GM12891 (cell line): ENCODE measurements around the gene LARP4B.

Experiments used
- DNase-seq: peaks from one replicate; pipeline ENCODE4 v3.0.0; 2011; ENCODE audit warnings: low spot score; ENCODE audit not compliant: insufficient read length
- FAIRE-seq: peaks from 2 replicates; lab custom pipeline; 2011; peaks lifted over from hg19 to GRCh38; lab: Jason Lieb, UNC
- PAX5 ChIP-seq: IDR thresholded peaks from 2 replicates; pipeline ENCODE4 v1.6.1; 2011; ENCODE audit warnings: low read length, moderate library complexity, mild to moderate bottlenecking; ENCODE audit not compliant: insufficient read depth, severe bottlenecking
- POLR2A ChIP-seq: IDR thresholded peaks from 2 replicates; pipeline ENCODE4 v1.6.1; 2011; ENCODE audit warnings: low read depth, low read length, control low read depth
- POLR2AphosphoS5 ChIP-seq: IDR thresholded peaks from 2 replicates; pipeline ENCODE4 v1.6.1; 2011; ENCODE audit warnings: low read depth, low read length, control low read depth
- POU2F2 ChIP-seq: IDR thresholded peaks from 2 replicates; pipeline ENCODE4 v1.6.1; 2011; ENCODE audit warnings: low read depth, mild to moderate bottlenecking, control low read depth, low read length, moderate library complexity
- SPI1 ChIP-seq: IDR thresholded peaks from 2 replicates; pipeline ENCODE4 v1.6.1; 2011; ENCODE audit warnings: low read depth, low read length, control low read depth
- TAF1 ChIP-seq: IDR thresholded peaks from 2 replicates; pipeline ENCODE4 v1.6.1; 2011; ENCODE audit warnings: low read depth, low read length, control low read depth

Gene LARP4B

GRCh38 chr10:962342-962741, 30.8 kb upstream of the LARP4B start:
- TF ChIP-seq PAX5 (no peak), TAF1 (no peak), POLR2AphosphoS5 (no peak), SPI1 (no peak), POU2F2 (no peak), POLR2A (no peak)
- no peak for DNase-seq
- no peak for FAIRE-seq

GRCh38 chr10:958856-959255, 27.4 kb upstream of the LARP4B start:
- FAIRE-seq: no peak

GRCh38 chr10:958106-958505, 26.6 kb upstream of the LARP4B start:
- DNase-seq (no peak), FAIRE-seq (no peak)
- TF ChIP-seq PAX5 (no peak), POLR2AphosphoS5 (no peak), TAF1 (no peak)

More at GRCh38 chr10:958856-959255, 27.4 kb upstream of the LARP4B start:
- DNase-seq: no peak
- TF ChIP-seq PAX5: no peak
- TF ChIP-seq POLR2A: no peak
- TF ChIP-seq POLR2AphosphoS5: no peak
- TF ChIP-seq TAF1: no peak
- no peak for TF ChIP-seq SPI1
- no peak for TF ChIP-seq POU2F2

DNA sequence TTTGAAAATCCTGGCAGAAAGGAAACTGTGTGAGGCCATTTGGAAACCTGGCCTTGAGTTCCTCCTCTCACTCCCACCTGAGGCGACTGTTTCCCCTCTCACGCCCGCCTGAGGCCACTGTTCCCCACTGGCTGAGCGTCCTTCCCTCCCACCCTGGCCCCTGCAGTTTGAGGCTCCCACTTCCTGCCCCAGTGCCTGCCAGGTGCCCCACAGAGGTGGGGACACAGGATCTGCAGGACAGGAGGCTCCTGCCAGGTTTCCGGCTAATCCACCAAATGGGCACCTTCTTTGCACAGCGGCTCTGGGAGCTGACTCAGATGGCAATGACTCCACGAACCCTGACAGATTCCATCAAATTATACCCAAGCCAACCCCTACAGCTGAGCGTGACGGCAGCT, 24.3 kb upstream of the LARP4B start:
- no peak for DNase-seq
- FAIRE-seq: no peak
- TF ChIP-seq POLR2A: no peak
- TF ChIP-seq SPI1: no peak
- TF ChIP-seq PAX5: no peak
- no peak for TF ChIP-seq POLR2AphosphoS5
- no peak for TF ChIP-seq TAF1
- no peak for TF ChIP-seq POU2F2

- no peak for TF ChIP-seq PAX5
- no peak for TF ChIP-seq POLR2A
- no peak for TF ChIP-seq POLR2AphosphoS5
- no peak for TF ChIP-seq TAF1
- TF ChIP-seq POU2F2: no peak
- no peak for TF ChIP-seq SPI1
- DNase-seq (no peak), FAIRE-seq (no peak)
These were observed 23.8 kb upstream of the LARP4B start for GRCh38 chr10:955127-955819.

- no peak for DNase-seq
- no peak for FAIRE-seq
- TF ChIP-seq PAX5: no peak
- TF ChIP-seq POLR2A: no peak
- TF ChIP-seq POLR2AphosphoS5: no peak
- no peak for TF ChIP-seq SPI1
- no peak for TF ChIP-seq POU2F2
- TF ChIP-seq TAF1: no peak
These were observed 22.9 kb upstream of the LARP4B start for GRCh38 chr10:954396-954795.

DNA sequence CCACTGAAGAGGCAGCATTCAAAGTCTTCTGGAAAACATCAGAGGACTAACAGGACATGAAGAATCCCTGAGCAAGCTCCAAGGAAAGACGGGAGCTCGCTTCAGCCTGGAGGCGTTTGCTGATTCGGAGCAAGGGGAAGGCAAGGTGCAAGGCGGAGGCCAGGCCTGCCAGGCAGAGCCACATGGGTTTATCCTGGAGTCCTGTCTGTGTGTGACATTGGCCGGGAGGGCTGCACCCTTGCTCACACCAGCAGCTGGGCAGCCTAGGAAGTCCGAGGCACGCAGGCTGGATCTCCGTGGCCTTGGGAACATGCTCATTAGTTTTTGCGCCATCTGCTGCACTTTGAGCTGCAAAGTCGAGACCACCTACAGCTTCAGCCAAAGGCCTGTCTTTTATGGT, 22.3 kb upstream of the LARP4B start:
- TF ChIP-seq PAX5 (no peak), POLR2AphosphoS5 (no peak), POLR2A (no peak), POU2F2 (no peak), TAF1 (no peak), SPI1 (no peak)
- FAIRE-seq (no peak), DNase-seq (no peak)

GRCh38 chr10:949446-949845, 17.9 kb upstream of the LARP4B start:
- FAIRE-seq: peak; percentile 85

GRCh38 chr10:948347-948746, 16.8 kb upstream of the LARP4B start:
- no peak for TF ChIP-seq POLR2AphosphoS5
- no peak for TF ChIP-seq SPI1
- no peak for TF ChIP-seq PAX5
- TF ChIP-seq POU2F2: no peak
- no peak for TF ChIP-seq TAF1
- no peak for TF ChIP-seq POLR2A
- no peak for FAIRE-seq

More at GRCh38 chr10:949446-949845, 17.9 kb upstream of the LARP4B start:
- DNase-seq: no peak
- TF ChIP-seq POLR2A: no peak
- no peak for TF ChIP-seq POLR2AphosphoS5
- TF ChIP-seq TAF1: no peak
- TF ChIP-seq SPI1: no peak
- TF ChIP-seq POU2F2: no peak
- TF ChIP-seq PAX5: no peak

DNA sequence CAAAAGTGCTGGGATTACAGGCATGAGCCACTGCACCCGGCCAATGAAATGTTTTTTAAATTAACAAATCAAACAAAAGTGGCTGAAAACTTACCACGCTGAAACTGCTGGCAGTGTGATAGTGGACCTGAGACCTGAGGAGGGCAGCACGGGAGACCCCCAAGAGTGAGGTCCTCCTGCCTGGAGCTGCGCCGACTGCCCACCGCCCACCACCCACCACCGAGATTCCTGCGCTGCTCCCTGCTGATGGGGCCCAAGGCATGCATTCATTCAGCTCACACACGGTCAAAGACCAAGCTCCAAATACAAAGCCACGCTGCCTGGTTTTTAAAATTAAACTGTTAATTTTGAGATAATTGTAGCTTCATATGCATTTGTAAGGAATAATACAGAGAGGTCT, 16.4 kb upstream of the LARP4B start:
- FAIRE-seq: no peak
- DNase-seq: no peak
- TF ChIP-seq PAX5 (no peak), POLR2A (no peak), POLR2AphosphoS5 (no peak), TAF1 (no peak), POU2F2 (no peak), SPI1 (no peak)

More at GRCh38 chr10:948347-948746, 16.8 kb upstream of the LARP4B start:
- no peak for DNase-seq
